HUES6 (cell line): ENCODE results near the gene NID2.

Experiments used
- H3K27ac ChIP-seq: 2 replicates; pipeline ENCODE4 v1.7.0; 2013; ENCODE audit warnings: low read depth, mild to moderate bottlenecking, low read length, inconsistent platforms
- H3K27me3 ChIP-seq: 2 replicates; pipeline ENCODE4 v1.6.1; 2013; ENCODE audit warnings: low read length; ENCODE audit not compliant: control insufficient read depth, insufficient read depth
- H3K36me3 ChIP-seq: 2 replicates; pipeline ENCODE4 v1.6.1; 2013; ENCODE audit warnings: low read length; ENCODE audit not compliant: control insufficient read depth, insufficient read depth
- H3K4me1 ChIP-seq: 2 replicates; pipeline ENCODE4 v1.6.1; 2013; ENCODE audit warnings: low read length; ENCODE audit not compliant: control insufficient read depth, insufficient read depth
- H3K4me3 ChIP-seq: 2 replicates; pipeline ENCODE4 v1.5.1; 2013; ENCODE audit warnings: low read depth, low read length
- H3K9ac ChIP-seq: one replicate; pipeline ENCODE4 v1.6.1; 2013; ENCODE audit warnings: mild to moderate bottlenecking, low read length
- H3K9me3 ChIP-seq: 2 replicates; pipeline ENCODE4 v1.6.1; 2013; ENCODE audit warnings: low read depth, low read length; ENCODE audit not compliant: control insufficient read depth, insufficient read depth

NID2 gene

GRCh38 chr14:52000696-52001095, 68.2 kb downstream of the NID2 start:
- H3K27me3 ChIP-seq = no peaks in the 10 kb centered on the region
- H3K9ac ChIP-seq = no peak overlapping the region
- no peaks in the 10 kb centered on the region for H3K9me3 ChIP-seq
- 0 out of 2 replicates have a peak, but pooled peaks cover 4% of the 10 kb centered on the region for H3K4me1 ChIP-seq
- peaks cover 99% of the 10 kb centered on the region for H3K36me3 ChIP-seq
- no peak overlapping the region for H3K4me3 ChIP-seq
- no peak overlapping the region for H3K27ac ChIP-seq

GRCh38 chr14:52000019-52000582, 68.8 kb downstream of the NID2 start:
- Histone ChIP-seq H3K4me3 (no peak overlapping the region), H3K36me3 (peaks cover 99% of the 10 kb centered on the region)

GRCh38 chr14:51999084-51999483, 69.8 kb downstream of the NID2 start:
- peaks cover 99% of the 10 kb centered on the region for H3K36me3 ChIP-seq

More at GRCh38 chr14:52000019-52000582, 68.8 kb downstream of the NID2 start:
- no peak overlapping the region for H3K9ac ChIP-seq
- H3K9me3 ChIP-seq = no peaks in the 10 kb centered on the region
- H3K27me3 ChIP-seq = no peaks in the 10 kb centered on the region
- 0 out of 2 replicates have a peak, but pooled peaks cover 4% of the 10 kb centered on the region for H3K4me1 ChIP-seq
- no peak overlapping the region for H3K27ac ChIP-seq

GRCh38 chr14:51998348-51998747, 70.5 kb downstream of the NID2 start:
- H3K9me3 ChIP-seq = no peaks in the 10 kb centered on the region
- H3K36me3 ChIP-seq = peaks cover 99% of the 10 kb centered on the region
- H3K4me1 ChIP-seq = 0 out of 2 replicates have a peak, but pooled peaks cover 4% of the 10 kb centered on the region
- no peak overlapping the region for H3K4me3 ChIP-seq
- H3K27me3 ChIP-seq = no peaks in the 10 kb centered on the region
- H3K9ac ChIP-seq = no peak overlapping the region
- no peak overlapping the region for H3K27ac ChIP-seq

More at GRCh38 chr14:51999084-51999483, 69.8 kb downstream of the NID2 start:
- no peak overlapping the region for H3K27ac ChIP-seq
- H3K4me3 ChIP-seq = no peak overlapping the region
- no peaks in the 10 kb centered on the region for H3K27me3 ChIP-seq
- H3K9ac ChIP-seq = no peak overlapping the region
- H3K9me3 ChIP-seq = no peaks in the 10 kb centered on the region
- H3K4me1 ChIP-seq = 0 out of 2 replicates have a peak, but pooled peaks cover 4% of the 10 kb centered on the region

- Histone ChIP-seq H3K4me1 (no peaks in the 10 kb centered on the region), H3K27ac (no peak overlapping the region), H3K36me3 (peaks cover 98% of the 10 kb centered on the region), H3K9me3 (no peaks in the 10 kb centered on the region), H3K4me3 (no peak overlapping the region), H3K27me3 (no peaks in the 10 kb centered on the region), H3K9ac (no peak overlapping the region)
Measured at GRCh38 chr14:51996148-51996746, 72.6 kb downstream of the NID2 start.

GRCh38 chr14:51993285-51993920, 75.5 kb downstream of the NID2 start:
- Histone ChIP-seq H3K4me1 (no peaks in the 10 kb centered on the region), H3K9me3 (no peaks in the 10 kb centered on the region), H3K4me3 (no peak overlapping the region), H3K9ac (no peak overlapping the region), H3K27ac (no peak overlapping the region), H3K36me3 (peaks cover 74% of the 10 kb centered on the region), H3K27me3 (no peaks in the 10 kb centered on the region)

GRCh38 chr14:51990488-51990887, 78.4 kb downstream of the NID2 start:
- H3K4me3 ChIP-seq = peak overlapping the region; percentile 98
- H3K36me3 ChIP-seq = peaks cover 46% of the 10 kb centered on the region
- H3K27ac ChIP-seq = no peak overlapping the region
- H3K27me3 ChIP-seq = no peaks in the 10 kb centered on the region
- H3K4me1 ChIP-seq = no peaks in the 10 kb centered on the region
- H3K9ac ChIP-seq = peak overlapping the region; percentile 89
- no peaks in the 10 kb centered on the region for H3K9me3 ChIP-seq

- H3K4me1 ChIP-seq = no peaks in the 10 kb centered on the region
Measured at GRCh38 chr14:51989293-51990234, 79.3 kb downstream of the NID2 start, which contains the start of gene RTRAF. Gene RTRAF (plus strand): TSS chr14:51989546. CDS start chr14:51989640, 94 bp downstream.

GRCh38 chr14:51988221-51988620, 80.6 kb downstream of the NID2 start:
- Histone ChIP-seq H3K36me3 (peaks cover 23% of the 10 kb centered on the region), H3K9ac (no peak overlapping the region)

More at GRCh38 chr14:51989293-51990234, 79.3 kb downstream of the NID2 start, which contains the start of gene RTRAF:
- peak within 1 kb of the TSS; percentile 98 for H3K4me3 ChIP-seq
- H3K36me3 ChIP-seq = peaks cover 37% of the 10 kb centered on the region
- H3K27me3 ChIP-seq = no peaks in the 10 kb centered on the region
- peak within 1 kb of the TSS; percentile 89 for H3K9ac ChIP-seq
- H3K9me3 ChIP-seq = no peaks in the 10 kb centered on the region
- H3K27ac ChIP-seq = peak within 1 kb of the TSS; percentile 72

GRCh38 chr14:51981218-51981854, 87.5 kb downstream of the NID2 start:
- H3K36me3 ChIP-seq = no peaks in the 10 kb centered on the region
- H3K27me3 ChIP-seq = no peaks in the 10 kb centered on the region
- H3K9me3 ChIP-seq = 0 out of 2 replicates have a peak, but pooled peaks cover 3% of the 10 kb centered on the region
- no peak overlapping the region for H3K27ac ChIP-seq
- no peaks in the 10 kb centered on the region for H3K4me1 ChIP-seq
- no peak overlapping the region for H3K9ac ChIP-seq
- no peak overlapping the region for H3K4me3 ChIP-seq

More at GRCh38 chr14:51988221-51988620, 80.6 kb downstream of the NID2 start:
- 0 out of 2 replicates have a peak, but pooled peaks cover 3% of the 10 kb centered on the region for H3K9me3 ChIP-seq
- no peaks in the 10 kb centered on the region for H3K27me3 ChIP-seq
- H3K27ac ChIP-seq = no peak overlapping the region
- H3K4me3 ChIP-seq = no peak overlapping the region
- no peaks in the 10 kb centered on the region for H3K4me1 ChIP-seq
